Measurements from ENCODE around the gene NLRP7. TPM values are rescaled to one million over a fixed set of nuclear protein-coding genes. Genes with fewer than 3 reads are reported as not detected.
"Not testable (repeated sequence)": the region's sequence is repeated elsewhere in the genome, so short reads cannot be mapped to it uniquely, and the experiment has no call there.

Gene NLRP7
- total RNA-seq, 1 donor from 2014 or later = not detected

- no peak for DNase-seq (ENCODE audit: low read depth)
- no peak overlapping the region for H3K4me3 ChIP-seq (ENCODE audit: low read depth, low read length)
- no peak for TF ChIP-seq CTCF (conservative IDR thresholded peaks at IDR 0.05; ENCODE audit: low read depth, low read length)
These were observed 19.0 kb downstream of the NLRP7 start for GRCh38 chr19:54928299-54928698.

GRCh38 chr19:54923276-54923675 lies 24.1 kb downstream of the NLRP7 start:
- TF ChIP-seq CTCF (conservative IDR thresholded peaks at IDR 0.05; ENCODE audit: low read depth, low read length) = no peak
- H3K4me3 ChIP-seq (ENCODE audit: low read depth, low read length) = no peak overlapping the region
- no peak for DNase-seq (ENCODE audit: low read depth)

GRCh38 chr19:54921082-54921481 lies 26.2 kb downstream of the NLRP7 start:
- H3K4me3 ChIP-seq (ENCODE audit: low read depth, low read length) = no peak overlapping the region
- DNase-seq (ENCODE audit: low read depth) = no peak
- TF ChIP-seq CTCF (conservative IDR thresholded peaks at IDR 0.05; ENCODE audit: low read depth, low read length) = no peak

- DNase-seq (ENCODE audit: low read depth) = not testable (repeated sequence)
These were observed 27.4 kb downstream of the NLRP7 start for GRCh38 chr19:54919646-54920563.

GRCh38 chr19:54918499-54918898 lies 28.8 kb downstream of the NLRP7 start:
- DNase-seq (ENCODE audit: low read depth) = no peak
- TF ChIP-seq CTCF (conservative IDR thresholded peaks at IDR 0.05; ENCODE audit: low read depth, low read length) = no peak
- H3K4me3 ChIP-seq (ENCODE audit: low read depth, low read length) = no peak overlapping the region

More at GRCh38 chr19:54919646-54920563, 27.4 kb downstream of the NLRP7 start:
- not testable (repeated sequence) for H3K4me3 ChIP-seq (ENCODE audit: low read depth, low read length)

GRCh38 chr19:54916822-54917221 lies 30.5 kb downstream of the NLRP7 start:
- H3K4me3 ChIP-seq (ENCODE audit: low read depth, low read length) = no peak overlapping the region
- TF ChIP-seq CTCF (conservative IDR thresholded peaks at IDR 0.05; ENCODE audit: low read depth, low read length) = no peak
- DNase-seq (ENCODE audit: low read depth) = no peak

- DNase-seq (ENCODE audit: low read depth); H3K4me3 ChIP-seq (ENCODE audit: low read depth, low read length): not testable (repeated sequence)
These were observed 39.4 kb downstream of the NLRP7 start for GRCh38 chr19:54907899-54908298.

GRCh38 chr19:54906819-54907218 lies 40.5 kb downstream of the NLRP7 start:
- H3K4me3 ChIP-seq (ENCODE audit: low read depth, low read length) = no peak overlapping the region
- no peak for DNase-seq (ENCODE audit: low read depth)
- TF ChIP-seq CTCF (conservative IDR thresholded peaks at IDR 0.05; ENCODE audit: low read depth, low read length) = no peak

All from epithelial cell of proximal tubule (primary cell).